Germinal center (tissue), 1 donor: Measurements from ENCODE around the gene GM2A.

Experiments used
- DNase-seq: peaks from one replicate; pipeline ENCODE4 v3.0.0; 2012; ENCODE audit warnings: mixed read lengths, low spot score

The GM2A gene

GRCh38 chr5:151252762-151253604 lies at the start of gene GM2A:
Gene GM2A (plus strand): TSS chr5:151253185. CDS start chr5:151253217, 32 bp downstream.
- peak; percentile 97 for DNase-seq

GRCh38 chr5:151204051-151204450 lies 48.9 kb upstream of the GM2A start:
- DNase-seq: no peak

GRCh38 chr5:151205411-151205810 lies 47.6 kb upstream of the GM2A start:
- no peak for DNase-seq

- no peak for DNase-seq
Measured at GRCh38 chr5:151208481-151208914, 44.5 kb upstream of the GM2A start.

GRCh38 chr5:151212406-151212798 lies 40.6 kb upstream of the GM2A start:
- no peak for DNase-seq

- peak; percentile 88 for DNase-seq
Measured at GRCh38 chr5:151213803-151214613, 39.0 kb upstream of the GM2A start.

- peak; percentile 83 for DNase-seq
Measured at GRCh38 chr5:151214614-151215545, 38.1 kb upstream of the GM2A start.

GRCh38 chr5:151215546-151215880 lies 37.5 kb upstream of the GM2A start:
- no peak for DNase-seq

- DNase-seq: no peak
Measured at GRCh38 chr5:151216781-151217180, 36.2 kb upstream of the GM2A start.

- DNase-seq: no peak
Measured at GRCh38 chr5:151218177-151218576, 34.8 kb upstream of the GM2A start.

- no peak for DNase-seq
Measured at GRCh38 chr5:151219138-151219537, 33.8 kb upstream of the GM2A start.

GRCh38 chr5:151219789-151220188 lies 33.2 kb upstream of the GM2A start:
- no peak for DNase-seq

- DNase-seq: no peak
Measured at GRCh38 chr5:151221574-151221973, 31.4 kb upstream of the GM2A start.

- no peak for DNase-seq
Measured at GRCh38 chr5:151222054-151222789, 30.8 kb upstream of the GM2A start.

GRCh38 chr5:151222790-151223446 lies 30.1 kb upstream of the GM2A start:
- DNase-seq: peak; percentile 57

- DNase-seq: peak; percentile 80
Measured at GRCh38 chr5:151223447-151224264, 29.3 kb upstream of the GM2A start, which contains the start of gene CCDC69. Gene CCDC69 (minus strand): TSS chr5:151224092. CDS start chr5:151223970, 122 bp downstream.

GRCh38 chr5:151224372-151224771 lies 28.6 kb upstream of the GM2A start:
- peak; percentile 72 for DNase-seq

GRCh38 chr5:151225071-151225470 lies 27.9 kb upstream of the GM2A start:
- DNase-seq: no peak

GRCh38 chr5:151225475-151225874 lies 27.5 kb upstream of the GM2A start:
- no peak for DNase-seq
